HL-60/S4 treated with phorbol 12-myristate 13-acetate at 8.2 ng/mL for 4 days and 3 days (cell line): ENCODE measurements around the gene U2AF2.
"Not testable (repeated sequence)": the region's sequence is repeated elsewhere in the genome, so short reads cannot be mapped to it uniquely, and the experiment has no call there.

Experiments used
- in situ Hi-C: fragments of 300-500 bp; cut with MboI; formaldehyde crosslinking; loops from 2 replicates; pipeline ENCODE4 v1.15.0; 2022; ENCODE audit warnings: low sequenced_read_pairs

The U2AF2 gene

DNA sequence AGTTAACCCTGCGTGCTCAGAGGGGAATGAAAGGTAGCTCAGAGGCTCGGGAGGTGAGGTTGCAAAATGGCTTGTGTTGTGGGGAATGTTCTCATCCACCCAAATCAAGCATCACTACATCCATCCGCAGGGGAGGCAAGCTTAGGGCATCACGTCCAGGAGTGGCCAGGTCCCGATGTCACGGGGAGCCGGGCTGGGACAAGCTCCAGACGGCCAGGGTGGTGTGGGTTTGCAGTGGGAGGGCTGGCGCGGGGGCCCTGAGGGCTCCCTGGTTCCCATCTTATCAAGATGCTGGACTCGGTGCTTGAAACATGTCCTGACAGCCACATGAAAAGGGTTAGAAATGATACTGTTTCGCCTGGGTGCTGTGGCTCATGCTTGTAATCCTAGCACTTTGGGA, 46.0 kb downstream of the U2AF2 start:
- in situ Hi-C loops: no loop called here

- in situ Hi-C loops: no loop called here
These were observed 47.3 kb downstream of the U2AF2 start for GRCh38 chr19:55702131-55702627.

- in situ Hi-C loops: no loop called here
These were observed 49.0 kb downstream of the U2AF2 start for GRCh38 chr19:55703790-55704215.

- in situ Hi-C loops: no loop called here
These were observed 49.8 kb downstream of the U2AF2 start for GRCh38 chr19:55704494-55705245.

- in situ Hi-C loops: no loop called here
These were observed 51.1 kb downstream of the U2AF2 start for GRCh38 chr19:55705972-55706371.

- in situ Hi-C loops: no loop called here
These were observed 56.9 kb downstream of the U2AF2 start for GRCh38 chr19:55711719-55712118.

- in situ Hi-C loops: no loop called here
These were observed 58.2 kb downstream of the U2AF2 start for GRCh38 chr19:55712804-55713631.

- in situ Hi-C loops: no loop called here
These were observed 61.7 kb downstream of the U2AF2 start for GRCh38 chr19:55716531-55716930.

DNA sequence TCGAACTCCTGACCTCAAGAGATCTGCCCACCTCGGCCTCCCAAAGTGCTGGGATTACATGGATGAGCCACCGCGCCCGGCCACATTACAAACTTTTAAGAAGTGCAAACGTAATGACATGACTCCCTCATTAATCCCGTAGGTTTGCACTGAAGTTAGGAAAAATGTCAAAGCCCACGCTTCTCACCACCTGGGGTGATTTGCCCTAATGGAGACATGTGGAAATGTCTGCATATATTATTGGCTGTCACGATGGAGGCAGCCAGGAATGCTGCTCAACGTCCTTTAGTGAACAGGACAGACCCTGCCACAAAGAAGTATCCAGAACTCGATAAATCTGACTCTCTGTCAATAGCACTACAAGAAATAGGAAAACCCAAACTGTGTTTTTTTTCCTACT, 62.4 kb downstream of the U2AF2 start:
- in situ Hi-C loops: no loop called here

- in situ Hi-C loops: not testable (repeated sequence)
These were observed 63.3 kb downstream of the U2AF2 start for GRCh38 chr19:55717879-55718711.

DNA sequence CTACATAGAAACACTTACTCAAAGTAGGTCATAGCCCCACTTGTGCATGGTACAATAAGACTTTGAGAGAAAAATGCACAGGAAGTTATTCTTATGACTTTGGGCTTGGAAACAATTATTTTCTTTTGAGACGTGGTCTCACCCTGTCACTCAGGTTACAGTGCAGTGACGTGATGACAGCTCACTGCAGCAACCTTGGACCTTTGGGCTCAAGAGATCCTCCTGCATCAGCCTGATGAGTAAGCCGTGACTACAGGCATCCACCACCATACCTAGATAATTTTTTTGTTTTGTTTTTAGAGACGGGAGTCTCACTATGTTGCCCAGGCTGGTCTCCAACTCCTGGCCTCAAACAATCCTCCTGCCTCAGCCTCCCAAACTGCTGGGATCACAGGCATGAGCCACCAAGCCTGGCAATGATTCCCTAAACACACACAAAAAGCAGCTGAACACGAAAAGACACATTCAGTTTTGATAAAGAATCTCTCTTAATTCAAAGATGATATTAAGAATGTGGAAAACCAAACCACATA, 65.4 kb downstream of the U2AF2 start:
- in situ Hi-C loops: no loop called here

GRCh38 chr19:55720801-55721200, 66.0 kb downstream of the U2AF2 start:
- in situ Hi-C loops: no loop called here

DNA sequence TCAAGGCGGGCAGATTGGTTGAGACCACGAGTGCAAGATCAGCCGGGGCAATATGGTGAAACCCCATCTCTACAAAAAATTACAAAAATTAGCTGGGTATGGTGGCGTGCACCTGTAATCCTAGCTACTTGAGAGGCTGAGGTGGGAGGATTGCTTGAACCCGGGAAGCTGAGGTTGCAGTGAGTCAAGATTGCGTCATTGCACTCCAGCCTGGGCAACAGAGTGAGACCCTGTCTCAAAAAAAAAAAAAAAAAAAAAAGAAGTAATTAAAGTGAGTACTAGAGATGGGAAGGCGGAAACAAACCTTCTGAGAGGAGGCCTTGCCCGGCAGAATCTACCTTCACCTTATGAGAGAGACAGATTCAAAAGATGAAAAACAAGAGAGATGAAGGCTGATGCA, 68.7 kb downstream of the U2AF2 start:
- in situ Hi-C loops: no loop called here
